Suprapubic skin (tissue), 4 donors: Measurements from ENCODE around the gene FAM161A.

Experiments
- EP300 ChIP-seq: sonication (generic); formaldehyde crosslinking; IDR thresholded peaks from one replicate; pipeline ENCODE4 v1.6.1; 2017; ENCODE audit warnings: antibody characterized with exemption
- POLR2A ChIP-seq, 2 donors: fragments of 450-650 bp; IDR thresholded peaks; one replicate each; pipeline ENCODE4 v1.6.1; 2017; ENCODE audit warnings: antibody characterized with exemption in 2 of 2, mild to moderate bottlenecking in 2 of 2, moderate library complexity in 2 of 2
- POLR2AphosphoS5 ChIP-seq, 3 donors: sonication (generic); formaldehyde crosslinking; IDR thresholded peaks; one replicate each; pipeline ENCODE4 v1.6.1; 2017; ENCODE audit warnings: antibody characterized with exemption in 3 of 3
- TF ChIP-seq, protein P1 (sequence below), 2 donors: fragments of 200-600 bp in 1 of 2; fragments of 450-650 bp in 1 of 2; sonication (generic) in 1 of 2; IDR thresholded peaks; one replicate each; pipeline ENCODE4 v1.5.1; 2016 to 2019; ENCODE audit warnings: antibody characterized with exemption in 2 of 2, mild to moderate bottlenecking in 1 of 2, moderate library complexity in 1 of 2

- TF ChIP-seq POLR2AphosphoS5 (IDR thresholded peaks at IDR 0.05) (no peak), EP300 (no peak), POLR2A (IDR thresholded peaks at IDR 0.05) (no peak)
- TF ChIP-seq, protein P1, sequence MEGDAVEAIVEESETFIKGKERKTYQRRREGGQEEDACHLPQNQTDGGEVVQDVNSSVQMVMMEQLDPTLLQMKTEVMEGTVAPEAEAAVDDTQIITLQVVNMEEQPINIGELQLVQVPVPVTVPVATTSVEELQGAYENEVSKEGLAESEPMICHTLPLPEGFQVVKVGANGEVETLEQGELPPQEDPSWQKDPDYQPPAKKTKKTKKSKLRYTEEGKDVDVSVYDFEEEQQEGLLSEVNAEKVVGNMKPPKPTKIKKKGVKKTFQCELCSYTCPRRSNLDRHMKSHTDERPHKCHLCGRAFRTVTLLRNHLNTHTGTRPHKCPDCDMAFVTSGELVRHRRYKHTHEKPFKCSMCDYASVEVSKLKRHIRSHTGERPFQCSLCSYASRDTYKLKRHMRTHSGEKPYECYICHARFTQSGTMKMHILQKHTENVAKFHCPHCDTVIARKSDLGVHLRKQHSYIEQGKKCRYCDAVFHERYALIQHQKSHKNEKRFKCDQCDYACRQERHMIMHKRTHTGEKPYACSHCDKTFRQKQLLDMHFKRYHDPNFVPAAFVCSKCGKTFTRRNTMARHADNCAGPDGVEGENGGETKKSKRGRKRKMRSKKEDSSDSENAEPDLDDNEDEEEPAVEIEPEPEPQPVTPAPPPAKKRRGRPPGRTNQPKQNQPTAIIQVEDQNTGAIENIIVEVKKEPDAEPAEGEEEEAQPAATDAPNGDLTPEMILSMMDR (IDR thresholded peaks at IDR 0.05) = no peak
These were observed 19.0 kb downstream of the FAM161A start for GRCh38 chr2:61834893-61835292.
